ELF-1 (cell line): ENCODE results near the gene GHRHR.

Source experiments
- DNase-seq: peaks from one replicate; pipeline ENCODE4 v3.0.0-alpha.2; 2016; ENCODE audit warnings: low read depth, low spot score

Gene GHRHR

GRCh38 chr7:30928254-30928872 is 35.4 kb upstream of the GHRHR start:
- DNase-seq = no peak

- no peak for DNase-seq
Observed at GRCh38 chr7:30929686-30930085, 34.1 kb upstream of the GHRHR start.

GRCh38 chr7:30930621-30931020 is 33.1 kb upstream of the GHRHR start:
- peak; percentile 51 for DNase-seq

- DNase-seq = peak; percentile 79
Observed at GRCh38 chr7:30931161-30931928, 32.4 kb upstream of the GHRHR start.

- no peak for DNase-seq
Observed at GRCh38 chr7:30931929-30932540, 31.7 kb upstream of the GHRHR start.

- DNase-seq = no peak
Observed at GRCh38 chr7:30932562-30932961, 31.2 kb upstream of the GHRHR start.

GRCh38 chr7:30933124-30933974 is 30.4 kb upstream of the GHRHR start:
- DNase-seq = no peak

- DNase-seq = no peak
Observed at GRCh38 chr7:30934225-30934624, 29.5 kb upstream of the GHRHR start.

GRCh38 chr7:30934732-30935568 is 28.8 kb upstream of the GHRHR start:
- DNase-seq = no peak

- DNase-seq = no peak
Observed at GRCh38 chr7:30935569-30935877, 28.2 kb upstream of the GHRHR start.

- DNase-seq = no peak
Observed at GRCh38 chr7:30936650-30937245, 27.0 kb upstream of the GHRHR start.

GRCh38 chr7:30937416-30937815 is 26.3 kb upstream of the GHRHR start:
- DNase-seq = no peak

- peak; percentile 97 for DNase-seq
Observed at GRCh38 chr7:30938435-30939316, 25.1 kb upstream of the GHRHR start.

- DNase-seq = no peak
Observed at GRCh38 chr7:30941582-30942323, 22.0 kb upstream of the GHRHR start.

- DNase-seq = no peak
Observed at GRCh38 chr7:30950197-30950596, 13.6 kb upstream of the GHRHR start.

GRCh38 chr7:30954914-30955313 is 8.8 kb upstream of the GHRHR start:
- no peak for DNase-seq

- DNase-seq = no peak
Observed at GRCh38 chr7:30956704-30957103, 7.0 kb upstream of the GHRHR start.

- no peak for DNase-seq
Observed at GRCh38 chr7:30965372-30965771, 1.6 kb downstream of the GHRHR start.

GRCh38 chr7:30965883-30966282 is 2.1 kb downstream of the GHRHR start:
- DNase-seq = no peak
